HUDEP-2 (cell line): Measurements from ENCODE around the gene ZNF91.
"Not testable (repeated sequence)": the region's sequence is repeated elsewhere in the genome, so short reads cannot be mapped to it uniquely, and the experiment has no call there.

ENCODE experiments used
- DNase-seq, 76 experiments: peaks; one replicate each; lab custom pipeline; 2025; ENCODE audit not compliant: unreplicated experiment in 76 of 76; lab: John Stamatoyannopoulos, UW

Gene ZNF91

GRCh38 chr19:23395041-23395721 is at the start of gene ZNF91:
Gene ZNF91 (minus strand): TSS chr19:23395471. CDS start chr19:23395354, 117 bp downstream.
- DNase-seq, result peak in 66 of 76 experiments; percentile 2 to 90 (median 68)

DNA sequence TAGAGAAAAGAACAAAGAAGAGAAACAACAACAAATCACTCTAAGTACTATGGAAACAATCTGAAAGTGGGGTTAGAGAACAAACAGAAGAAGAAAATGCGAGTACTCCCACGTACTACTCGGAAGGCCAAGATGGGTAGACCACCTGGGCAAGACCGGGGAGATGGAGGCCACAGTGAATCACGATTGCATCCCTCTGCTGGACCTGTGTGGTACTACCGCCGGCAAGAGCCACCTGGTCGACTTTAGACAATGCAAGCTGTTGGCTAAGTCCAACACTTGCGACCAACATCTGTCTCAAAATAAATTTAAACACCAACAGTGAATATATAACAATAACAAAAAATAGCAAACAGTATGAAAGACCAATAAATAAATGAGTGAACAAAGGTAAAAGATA is 45.5 kb upstream of the ZNF91 start:
- peak in 2 of 76 experiments; percentile 9 for DNase-seq

GRCh38 chr19:23440207-23440606 is 44.9 kb upstream of the ZNF91 start:
- no peak for DNase-seq

DNA sequence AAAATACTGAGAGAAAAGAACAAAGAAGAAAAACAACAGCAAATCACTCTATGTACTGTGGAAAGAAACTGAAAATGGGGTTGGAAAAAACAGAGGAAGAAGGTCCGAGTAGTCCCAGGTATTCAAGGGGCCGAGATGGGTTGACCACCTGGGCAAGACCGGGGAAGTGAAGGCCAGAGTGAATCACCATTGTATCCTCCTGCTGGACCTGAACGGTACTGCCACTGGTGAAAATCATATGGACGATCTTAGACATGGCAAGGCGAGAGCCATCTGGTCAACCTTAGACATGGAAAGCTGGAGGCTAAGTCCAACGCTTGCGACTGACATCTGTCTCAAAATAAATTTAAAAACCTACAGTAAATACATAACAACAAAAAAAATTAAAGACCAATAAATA is 44.4 kb upstream of the ZNF91 start:
- no peak for DNase-seq

- DNase-seq, result no peak
Measured at GRCh38 chr19:23437901-23438300, 42.6 kb upstream of the ZNF91 start.

- DNase-seq, result peak in 3 of 76 experiments; percentile 1 to 4 (median 2)
Measured at GRCh38 chr19:23436944-23437343, 41.7 kb upstream of the ZNF91 start.

DNA sequence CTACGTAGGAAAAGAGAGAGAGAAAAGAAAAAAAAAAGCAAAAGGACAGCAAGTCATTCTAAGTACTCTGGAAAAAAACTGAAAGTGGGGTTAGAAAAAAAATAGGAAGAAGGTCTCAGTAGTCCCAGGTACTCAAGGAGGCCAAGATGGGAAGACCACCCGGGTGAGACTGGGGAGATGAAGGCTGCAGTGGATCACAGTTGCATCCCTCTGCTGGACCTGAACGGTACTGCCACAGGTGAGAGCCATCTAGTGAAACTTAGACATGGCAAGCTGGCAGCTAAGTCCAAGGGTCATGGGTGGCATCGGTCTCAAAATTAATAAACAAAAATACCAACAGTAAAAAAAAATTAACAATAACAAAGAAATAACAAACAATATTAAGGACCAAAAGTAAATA is 41.0 kb upstream of the ZNF91 start:
- DNase-seq, result peak in 1 of 76 experiments; percentile 9

DNA sequence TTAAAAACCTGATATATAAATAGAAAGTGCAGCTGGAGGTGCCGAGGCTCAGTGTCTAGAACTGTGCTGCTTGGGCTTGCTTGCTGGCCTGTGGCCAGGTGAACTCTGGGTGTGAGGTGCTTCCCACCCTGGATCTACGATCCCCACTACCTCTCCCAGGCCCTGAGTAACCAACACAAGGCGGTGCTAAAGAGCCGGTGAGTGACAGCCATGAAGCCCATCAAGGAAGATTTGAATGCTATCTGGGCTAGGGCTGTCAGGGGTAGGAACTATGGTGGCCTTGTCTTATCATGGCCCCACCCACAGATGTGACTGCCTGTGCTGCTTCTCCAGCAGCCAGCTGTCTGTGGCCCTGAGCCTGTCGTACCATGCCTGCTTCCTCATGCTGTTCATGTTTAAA is 25.6 kb upstream of the ZNF91 start:
- no peak for DNase-seq

DNA sequence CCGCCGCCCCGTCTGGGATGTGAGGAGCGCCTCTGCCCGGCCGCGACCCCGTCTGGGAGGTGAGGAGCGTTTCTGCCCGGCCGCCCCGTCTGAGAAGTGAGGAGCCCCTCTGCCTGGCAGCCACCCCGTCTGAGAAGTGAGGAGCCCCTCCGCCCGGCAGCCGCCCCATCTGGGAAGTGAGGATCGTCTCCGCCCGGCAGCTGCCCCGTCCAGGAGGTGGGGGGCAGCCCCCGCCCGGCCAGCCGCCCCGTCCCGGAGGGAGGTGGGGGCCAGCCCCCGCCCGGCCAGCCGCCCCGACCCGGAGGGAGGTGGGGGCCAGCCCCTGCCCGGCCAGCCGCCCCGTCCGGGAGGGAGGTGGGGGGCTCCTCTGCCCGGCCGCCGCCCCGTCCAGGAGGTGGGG is 24.0 kb upstream of the ZNF91 start:
- DNase-seq, result not testable (repeated sequence)

DNA sequence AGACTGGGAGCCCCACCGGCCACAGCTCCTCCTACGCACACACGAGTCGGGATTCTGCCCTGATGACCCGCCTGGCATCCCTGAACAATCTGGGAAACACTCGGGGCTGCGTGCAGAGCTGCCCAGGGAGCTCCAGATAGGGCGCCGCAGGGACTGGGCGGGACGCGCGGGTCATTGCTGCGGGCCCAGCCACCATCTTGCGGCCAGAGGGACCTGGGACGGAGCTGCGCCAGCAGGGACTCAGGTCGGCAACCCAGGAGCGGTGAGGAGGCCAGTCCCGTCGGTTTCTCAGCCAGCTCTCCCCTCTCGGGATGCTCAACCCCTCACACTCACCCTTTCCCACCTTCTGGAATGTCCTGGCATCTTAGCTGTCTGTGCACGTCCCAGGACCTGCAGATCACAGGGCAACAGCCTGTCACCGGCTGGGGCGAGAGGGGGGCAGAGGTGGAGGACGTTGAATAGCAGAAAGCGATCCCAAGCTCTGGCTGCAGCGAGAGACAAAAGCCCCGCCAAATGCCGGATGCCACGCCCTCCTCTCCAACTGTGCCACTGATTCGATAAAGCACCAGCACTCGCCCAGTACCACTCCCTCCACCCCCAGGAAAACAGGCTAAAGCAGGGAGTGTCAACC is 20.4 kb upstream of the ZNF91 start:
- DNase-seq, result no peak

GRCh38 chr19:23415034-23415433 is 19.8 kb upstream of the ZNF91 start:
- no peak for DNase-seq

DNA sequence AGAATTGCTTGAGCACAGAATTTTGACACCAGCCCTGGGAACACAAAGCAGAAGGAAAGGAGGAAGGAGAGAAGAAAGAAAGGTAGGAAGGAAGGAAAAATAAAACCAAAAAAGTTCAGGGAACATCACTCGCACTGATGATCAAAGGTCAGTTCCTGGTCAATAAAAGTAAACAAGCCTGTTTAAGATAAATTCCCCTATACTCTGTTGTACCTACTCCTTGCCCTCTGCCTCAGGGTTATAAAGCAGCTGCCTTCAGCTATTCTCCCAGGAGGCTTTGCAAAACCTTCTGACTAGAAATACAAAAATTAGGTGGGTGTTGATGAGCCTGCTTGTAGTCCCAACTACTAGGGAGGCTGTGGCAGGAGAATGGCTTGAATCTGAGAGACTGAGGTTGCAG is 14.9 kb upstream of the ZNF91 start:
- no peak for DNase-seq

GRCh38 chr19:23409392-23410048 is 14.2 kb upstream of the ZNF91 start:
- no peak for DNase-seq

- DNase-seq, result no peak
Measured at GRCh38 chr19:23407616-23408133, 12.4 kb upstream of the ZNF91 start.

DNA sequence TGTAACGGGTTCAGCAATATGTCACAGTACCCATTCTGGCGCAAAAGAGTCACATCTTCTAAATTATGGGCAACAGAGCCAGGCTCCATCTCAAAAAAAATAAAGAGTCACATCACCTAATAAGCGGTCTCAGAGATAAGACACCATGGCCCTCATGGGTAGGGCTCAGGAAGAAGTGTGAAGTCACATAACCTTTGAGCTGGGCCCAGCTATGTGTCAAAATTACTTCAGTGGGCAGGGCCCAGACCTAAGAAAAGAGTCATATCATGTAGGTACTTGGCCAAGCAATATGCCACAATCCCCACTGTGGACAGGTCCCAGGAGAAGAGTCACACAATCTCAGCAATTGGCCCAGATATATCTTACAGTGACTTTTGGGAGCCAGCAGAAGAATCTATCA is 11.4 kb upstream of the ZNF91 start:
- DNase-seq, result no peak

DNA sequence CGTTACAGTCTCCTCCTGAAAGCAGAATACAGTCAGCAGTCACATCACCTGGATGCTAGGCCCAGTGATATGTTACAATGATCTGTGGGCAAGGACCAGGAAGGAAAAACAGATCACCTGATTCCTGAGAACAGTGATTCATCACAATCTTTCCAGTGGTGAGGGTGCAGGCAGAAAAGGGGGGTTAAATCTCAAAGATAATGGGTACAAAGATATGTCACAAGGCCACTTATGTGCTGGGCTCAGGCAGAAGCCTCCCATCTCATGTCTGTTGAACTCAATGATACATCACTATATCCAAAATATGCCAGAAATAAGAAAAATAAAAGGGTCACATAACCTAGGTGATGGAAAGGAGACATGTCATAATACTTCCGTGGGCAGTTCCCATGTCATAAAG is 10.8 kb upstream of the ZNF91 start:
- no peak for DNase-seq

GRCh38 chr19:23404676-23405075 is 9.4 kb upstream of the ZNF91 start:
- DNase-seq, result no peak

DNA sequence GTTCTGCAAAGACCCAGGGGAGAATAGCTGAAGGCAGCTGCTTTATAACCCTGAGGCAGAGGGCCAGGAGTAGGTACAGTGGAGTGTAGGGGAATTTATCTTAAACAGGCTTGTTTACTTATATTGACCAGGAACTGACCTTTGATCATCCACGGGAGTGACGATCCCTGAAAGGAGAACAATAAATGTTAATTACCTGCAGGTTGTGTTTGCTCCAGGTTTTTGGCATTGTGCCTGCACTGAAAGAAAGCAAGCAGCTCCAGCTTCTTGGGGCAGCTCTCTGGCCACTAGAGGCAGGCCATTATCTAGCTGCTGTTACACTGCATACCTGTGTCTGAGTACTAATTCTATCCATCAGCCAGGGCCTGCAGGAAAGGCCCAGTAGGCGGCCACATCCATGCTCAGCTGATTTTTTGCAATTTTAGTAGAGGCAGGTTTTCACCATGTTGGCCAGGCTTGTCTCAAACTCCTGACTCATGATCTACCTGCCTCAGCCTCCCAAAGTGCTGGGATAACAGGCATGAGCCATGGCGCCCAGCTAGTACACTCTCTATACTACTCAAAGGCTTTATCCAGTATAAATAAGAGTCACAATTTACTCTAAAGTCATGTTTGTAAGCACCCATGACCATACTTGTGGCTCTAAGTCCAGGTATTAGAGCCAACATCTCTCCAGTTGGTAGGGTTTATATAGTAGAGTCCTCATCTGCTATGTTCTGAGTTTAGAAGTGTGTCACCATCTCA is 8.5 kb upstream of the ZNF91 start:
- no peak for DNase-seq

GRCh38 chr19:23403052-23403451 is 7.8 kb upstream of the ZNF91 start:
- no peak for DNase-seq

DNA sequence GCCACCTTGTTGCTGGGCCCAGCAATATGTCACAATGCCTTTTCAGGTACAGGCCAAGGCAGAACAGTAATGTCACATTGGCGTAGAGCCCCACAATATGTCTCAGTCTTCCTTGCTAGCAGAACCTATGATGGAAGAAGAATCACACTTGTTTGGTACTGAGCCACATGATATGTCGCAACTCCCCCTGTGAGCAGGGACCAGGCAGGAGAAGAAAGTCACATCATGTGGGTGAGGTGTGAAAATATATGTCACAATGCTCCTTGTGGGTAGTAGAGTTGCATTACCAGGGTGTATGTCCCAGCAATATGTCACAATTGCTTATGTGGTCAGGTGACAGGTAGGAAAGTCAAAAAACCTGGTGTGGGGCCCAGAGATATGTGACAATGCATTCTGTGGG is 7.1 kb upstream of the ZNF91 start:
- no peak for DNase-seq

GRCh38 chr19:23401086-23401610 is 5.9 kb upstream of the ZNF91 start:
- DNase-seq, result no peak
